PC-3 (cell line): ENCODE measurements around the gene IFNL1.

Experiments
- EZH2phosphoT487 ChIP-seq: fragments of 300-600 bp; sonication (generic); IDR thresholded peaks from 2 replicates; pipeline ENCODE4 v1.6.1; 2018; ENCODE audit warnings: mild to moderate bottlenecking, antibody characterized with exemption, low read length, borderline replicate concordance
- TF ChIP-seq, protein P1 (sequence below): fragments of 300-600 bp; sonication (generic); conservative IDR thresholded peaks from 2 replicates; pipeline ENCODE4 v1.5.1; 2017; ENCODE audit warnings: antibody characterized with exemption, low read depth, mild to moderate bottlenecking, low read length

DNA sequence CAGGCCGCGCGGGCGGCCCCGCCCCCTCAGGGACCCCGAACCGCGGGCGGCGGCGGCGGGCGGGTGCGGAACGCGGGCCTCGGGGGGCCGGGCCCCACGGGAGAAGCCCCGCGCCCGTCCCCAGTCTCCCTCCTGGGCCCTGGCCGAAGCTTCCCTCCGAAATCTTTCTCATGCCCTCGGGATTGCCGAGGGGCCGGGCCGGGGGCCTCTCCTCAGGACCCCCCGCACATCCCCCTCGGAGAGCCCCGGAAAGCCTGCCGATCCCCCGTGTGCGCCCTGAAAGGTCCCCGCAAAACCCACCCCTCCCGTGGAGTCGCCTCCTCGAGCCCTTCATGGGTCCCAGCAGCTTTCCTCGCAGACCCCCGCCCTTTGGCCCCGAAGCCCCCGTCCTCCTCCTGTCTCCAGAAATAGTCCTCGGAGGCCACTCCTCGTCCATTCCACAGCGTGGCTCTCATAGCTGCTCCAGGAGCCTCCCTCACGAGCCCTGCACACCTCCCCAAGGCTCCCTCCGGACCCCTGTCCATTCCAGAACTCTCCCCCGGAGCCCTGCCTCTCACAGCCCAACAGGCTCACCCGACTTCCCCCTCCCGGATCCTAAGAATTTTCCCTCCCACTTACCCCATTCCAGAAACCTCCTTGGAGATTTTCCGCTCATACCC, 46.6 kb downstream of the IFNL1 start:
- TF ChIP-seq EZH2phosphoT487: no peak
- TF ChIP-seq, protein P1, sequence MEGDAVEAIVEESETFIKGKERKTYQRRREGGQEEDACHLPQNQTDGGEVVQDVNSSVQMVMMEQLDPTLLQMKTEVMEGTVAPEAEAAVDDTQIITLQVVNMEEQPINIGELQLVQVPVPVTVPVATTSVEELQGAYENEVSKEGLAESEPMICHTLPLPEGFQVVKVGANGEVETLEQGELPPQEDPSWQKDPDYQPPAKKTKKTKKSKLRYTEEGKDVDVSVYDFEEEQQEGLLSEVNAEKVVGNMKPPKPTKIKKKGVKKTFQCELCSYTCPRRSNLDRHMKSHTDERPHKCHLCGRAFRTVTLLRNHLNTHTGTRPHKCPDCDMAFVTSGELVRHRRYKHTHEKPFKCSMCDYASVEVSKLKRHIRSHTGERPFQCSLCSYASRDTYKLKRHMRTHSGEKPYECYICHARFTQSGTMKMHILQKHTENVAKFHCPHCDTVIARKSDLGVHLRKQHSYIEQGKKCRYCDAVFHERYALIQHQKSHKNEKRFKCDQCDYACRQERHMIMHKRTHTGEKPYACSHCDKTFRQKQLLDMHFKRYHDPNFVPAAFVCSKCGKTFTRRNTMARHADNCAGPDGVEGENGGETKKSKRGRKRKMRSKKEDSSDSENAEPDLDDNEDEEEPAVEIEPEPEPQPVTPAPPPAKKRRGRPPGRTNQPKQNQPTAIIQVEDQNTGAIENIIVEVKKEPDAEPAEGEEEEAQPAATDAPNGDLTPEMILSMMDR: no peak
